Measurements from ENCODE around the gene AARS1. TPM values are rescaled to one million over a fixed set of nuclear protein-coding genes. Genes with fewer than 3 reads are reported as not detected.

The AARS1 gene
- total and polyA plus RNA-seq, 2 donors (not counting 3 experiments of a cell fraction or from before 2014, with no cell fraction given) = 71.3 to 110 TPM

- no peaks in the 10 kb centered on the region for H3K27me3 ChIP-seq (ENCODE audit: control insufficient read depth in 2 of 2, insufficient read depth in 2 of 2, low read length in 2 of 2)
- no peaks in the 10 kb centered on the region for H4K20me1 ChIP-seq (replicated peaks; ENCODE audit: control insufficient read depth, extremely low read depth, insufficient read depth, low read length)
- FAIRE-seq = no peak
- no peaks in the 10 kb centered on the region for H3K4me1 ChIP-seq (ENCODE audit: control insufficient read depth, extremely low read depth, insufficient read depth, low read length)
- no peaks in the 10 kb centered on the region for H3K9me1 ChIP-seq (replicated peaks; ENCODE audit: control insufficient read depth, extremely low read depth, insufficient read depth, low read length)
- POLR2A ChIA-PET = interaction anchor here (0.7 kb wide), 1 partner anchor 13 kb away, joined by 6 read pairs; no protein-coding TSS in a partner anchor
- H3K79me2 ChIP-seq (ENCODE audit: control insufficient read depth, insufficient read depth, low read length) = peaks cover 17% of the 10 kb centered on the region
- H3K4me2 ChIP-seq (ENCODE audit: insufficient read depth, low read length) = no peak overlapping the region
- dilution Hi-C loops (cut with MboI; ENCODE audit: extremely low pct_ligation_motif_present, low sequenced_read_pairs) (no loop called here), intact Hi-C loops (cut with micrococcal nuclease) (no loop called here)
- H3K9me3 ChIP-seq (replicated peaks; ENCODE audit: control insufficient read depth, insufficient read depth, low read length) = no peaks in the 10 kb centered on the region
- no peak overlapping the region for H3K27ac ChIP-seq (ENCODE audit: insufficient read depth, low read depth, low read length)
- no TSS peak for BruUV-seq (replicated peaks)
- no peak for TF ChIP-seq MYC (IDR thresholded peaks at IDR 0.05; ENCODE audit: low read depth, low read length)
- no peak for TF ChIP-seq POLR2A (IDR thresholded peaks at IDR 0.05; ENCODE audit: low read depth, low read length)
- TF ChIP-seq FOS (IDR thresholded peaks at IDR 0.05; ENCODE audit: borderline replicate concordance, insufficient read depth, low read length) = no peak
- no peak for TF ChIP-seq CTCF (IDR thresholded peaks at IDR 0.05; ENCODE audit: extremely low read depth in 1 of 2, insufficient read depth in 1 of 2, low read depth in 1 of 2, low read length in 2 of 2)
- no peak for TF ChIP-seq EZH2 (IDR thresholded peaks at IDR 0.05; ENCODE audit: borderline replicate concordance, low read depth, low read length, severe bottlenecking)
- no peak for TF ChIP-seq GATA2 (IDR thresholded peaks at IDR 0.05; ENCODE audit: insufficient read depth, insufficient read length, low read depth, low read length)
- TF ChIP-seq MAX (IDR thresholded peaks at IDR 0.05; ENCODE audit: insufficient read depth, insufficient read length) = no peak
- no peak for TF ChIP-seq POLR2AphosphoS5 (IDR thresholded peaks at IDR 0.05; ENCODE audit: insufficient read depth, low read depth, low read length)
- H3K4me3 ChIP-seq (replicated peaks in 1 of 3; ENCODE audit: insufficient read depth in 1 of 3, low read depth in 1 of 3, low read length in 3 of 3) = no peak overlapping the region
- H2AFZ ChIP-seq (ENCODE audit: low read depth, low read length) = no peak overlapping the region
- CTCF ChIA-PET = no interaction called here
- no peak for DNase-seq (ENCODE audit: low read depth, low spot score)
- H3K36me3 ChIP-seq (ENCODE audit: control insufficient read depth in 2 of 2, extremely low read depth in 1 of 2, insufficient read depth in 2 of 2, low read length in 2 of 2) = peaks cover 24 to 43% of the 10 kb centered on the region in 2 experiments
- no peak overlapping the region for H3K9ac ChIP-seq (replicated peaks; ENCODE audit: extremely low read depth, insufficient read depth, low read length)
Measured at GRCh38 chr16:70276392-70276791, 12.9 kb downstream of the AARS1 start.

All from endothelial cell of umbilical vein (primary cell).